GM20431 (cell line): ENCODE data around the gene PSMD4.
"Not testable (repeated sequence)": the region's sequence is repeated elsewhere in the genome, so short reads cannot be mapped to it uniquely, and the experiment has no call there.

Experiments
- in situ Hi-C: fragments of 300-500 bp; cut with MseI, MboI; formaldehyde crosslinking; loops from one replicate; pipeline ENCODE4 v1.15.0; 2020; ENCODE audit warnings: low sequenced_read_pairs; ENCODE audit not compliant: unreplicated experiment

Gene PSMD4

DNA sequence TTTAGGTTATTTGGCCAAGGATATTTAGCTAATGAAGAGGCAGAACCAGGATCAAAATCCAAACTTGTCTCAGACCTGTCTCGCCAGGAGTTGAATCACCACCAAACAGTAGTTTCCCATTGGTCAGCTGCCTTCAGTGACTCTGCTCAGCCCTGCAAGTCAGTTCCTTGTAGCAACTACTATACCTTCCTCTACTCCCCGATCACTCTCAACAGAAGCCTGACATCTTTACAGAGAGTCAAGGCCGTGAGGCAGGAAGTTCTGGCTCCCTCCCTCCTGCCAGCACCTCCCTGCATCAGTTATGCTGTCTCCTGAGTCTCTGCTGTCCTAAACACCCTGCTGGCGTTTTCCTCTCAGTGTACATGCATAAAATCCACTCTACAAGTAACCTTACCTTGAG is 13.2 kb downstream of the PSMD4 start:
- in situ Hi-C loops: no loop called here

- in situ Hi-C loops: no loop called here
These were observed 19.5 kb downstream of the PSMD4 start for GRCh38 chr1:151273924-151274466.

DNA sequence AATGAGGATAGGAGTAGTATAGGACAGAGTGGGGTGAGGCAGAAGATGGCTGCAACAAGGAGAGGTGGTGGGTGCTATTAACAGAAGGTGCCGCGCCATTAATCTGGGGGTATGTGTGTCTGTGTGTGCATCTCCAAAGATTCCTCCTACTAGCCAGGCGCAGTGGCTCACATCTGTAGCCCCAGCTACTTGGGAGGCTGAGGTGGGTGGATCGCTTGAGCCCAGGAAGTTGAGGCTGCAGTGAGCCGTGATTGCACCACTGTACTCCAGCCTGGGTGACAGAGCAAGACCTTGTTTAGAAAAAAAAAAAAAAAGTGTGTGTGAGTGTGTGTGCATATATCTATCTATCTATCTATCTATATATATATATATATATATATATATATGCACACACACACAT is 20.8 kb downstream of the PSMD4 start:
- in situ Hi-C loops: not testable (repeated sequence)

DNA sequence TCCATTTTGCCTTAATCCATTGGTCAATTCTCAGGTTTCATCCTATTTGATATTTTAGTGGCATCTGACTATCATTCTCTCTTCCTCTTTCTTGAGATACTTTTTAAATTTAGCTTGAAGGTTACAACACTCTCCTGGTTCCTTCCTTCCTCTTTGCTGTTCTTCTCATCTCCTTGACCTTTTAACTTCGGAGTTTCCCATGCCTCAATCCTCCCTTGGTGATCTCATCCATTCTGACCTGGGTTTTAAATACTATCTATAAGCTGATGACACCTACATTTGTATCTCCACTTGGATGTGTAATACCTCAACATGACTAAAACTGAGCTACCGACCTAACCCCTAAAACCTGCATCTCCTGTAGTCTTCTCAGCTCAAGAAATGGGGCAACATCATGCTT is 22.7 kb downstream of the PSMD4 start:
- in situ Hi-C loops: no loop called here

DNA sequence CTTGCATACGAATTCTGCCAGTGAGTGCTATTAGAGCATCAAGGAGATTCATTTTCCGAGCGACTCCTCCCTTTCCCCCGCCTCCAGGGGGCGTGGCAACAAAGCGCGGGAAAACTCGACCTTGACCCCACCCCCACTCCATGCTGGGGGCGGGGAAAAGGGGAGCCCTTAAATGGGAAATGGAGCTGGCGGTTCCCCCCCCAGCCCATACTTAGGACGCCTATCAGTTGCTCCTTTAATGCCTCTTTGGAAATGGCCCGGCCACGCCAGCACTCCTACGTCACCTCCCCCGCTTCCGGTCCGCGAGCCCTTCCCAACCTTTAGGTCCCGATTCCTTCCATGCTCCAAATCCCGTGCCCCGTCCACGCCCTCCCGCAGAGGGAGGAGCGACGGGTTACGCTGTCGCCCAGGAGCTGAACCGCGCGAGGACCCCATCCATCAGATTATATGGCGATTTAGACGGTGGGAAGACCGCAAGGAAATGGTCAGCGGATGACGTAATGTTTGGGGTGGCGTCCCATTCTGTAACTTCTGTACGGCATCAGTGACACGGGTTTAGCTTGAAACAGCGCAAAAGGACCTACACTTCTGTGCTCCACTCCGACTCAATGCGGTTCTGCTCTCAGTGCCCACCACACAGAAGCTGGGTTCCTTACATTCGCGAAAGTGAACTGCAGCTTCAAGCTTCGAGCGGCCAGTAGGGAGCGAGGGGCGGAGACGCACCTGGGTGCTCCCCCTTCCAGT is 26.9 kb downstream of the PSMD4 start:
- in situ Hi-C loops: no loop called here

DNA sequence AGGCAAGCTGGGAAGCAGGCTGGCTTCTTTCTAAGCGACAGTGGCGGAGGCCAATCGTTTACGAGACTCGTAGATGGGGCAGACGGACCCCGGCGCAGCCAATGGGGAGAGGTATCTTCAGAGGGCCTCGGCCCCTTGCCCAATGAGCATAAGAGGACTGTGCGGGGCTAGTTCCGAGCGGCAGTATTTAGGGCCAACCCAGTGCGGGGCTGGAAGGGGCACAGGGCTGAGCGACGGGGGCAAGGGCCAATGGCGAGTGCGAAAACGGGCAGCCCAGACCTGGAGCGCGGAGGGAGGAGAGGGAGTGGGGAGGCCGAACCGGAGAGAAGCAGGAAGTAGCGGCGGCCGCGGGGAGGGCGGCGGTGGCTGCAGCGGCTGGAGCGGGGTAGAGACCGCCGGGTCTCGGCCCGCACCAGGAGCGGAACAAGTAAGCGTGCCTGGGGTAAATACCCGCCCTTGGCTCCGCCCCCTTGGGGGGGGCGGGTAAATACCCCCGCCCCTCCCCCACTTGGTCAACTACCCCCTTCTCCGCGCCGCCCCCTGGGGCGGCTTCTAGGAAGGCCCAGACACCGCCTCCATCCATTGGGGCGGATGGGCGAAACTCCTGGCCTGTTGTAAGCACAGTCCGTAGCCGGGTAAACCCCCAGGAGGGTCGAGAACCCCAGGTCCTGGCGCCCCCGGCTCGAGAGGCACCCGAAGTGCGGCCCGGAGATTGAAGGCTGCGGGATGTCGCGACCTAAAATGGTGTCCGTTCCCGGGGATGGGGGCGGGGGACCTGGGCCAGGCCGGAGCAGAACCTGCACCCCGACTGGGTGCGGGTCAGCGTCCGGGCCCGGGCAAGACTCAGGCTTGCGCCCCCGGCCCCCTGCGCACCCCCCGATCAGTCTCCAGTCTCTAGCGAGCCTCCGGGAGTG is 27.7 kb downstream of the PSMD4 start, which contains the start of gene ZNF687:
ZNF687 (plus strand) TSS at position 331 of the 914 bp plus-strand sequence. CDS start 3,993 bp downstream, outside the sequence.
- in situ Hi-C loops: no loop called here

DNA sequence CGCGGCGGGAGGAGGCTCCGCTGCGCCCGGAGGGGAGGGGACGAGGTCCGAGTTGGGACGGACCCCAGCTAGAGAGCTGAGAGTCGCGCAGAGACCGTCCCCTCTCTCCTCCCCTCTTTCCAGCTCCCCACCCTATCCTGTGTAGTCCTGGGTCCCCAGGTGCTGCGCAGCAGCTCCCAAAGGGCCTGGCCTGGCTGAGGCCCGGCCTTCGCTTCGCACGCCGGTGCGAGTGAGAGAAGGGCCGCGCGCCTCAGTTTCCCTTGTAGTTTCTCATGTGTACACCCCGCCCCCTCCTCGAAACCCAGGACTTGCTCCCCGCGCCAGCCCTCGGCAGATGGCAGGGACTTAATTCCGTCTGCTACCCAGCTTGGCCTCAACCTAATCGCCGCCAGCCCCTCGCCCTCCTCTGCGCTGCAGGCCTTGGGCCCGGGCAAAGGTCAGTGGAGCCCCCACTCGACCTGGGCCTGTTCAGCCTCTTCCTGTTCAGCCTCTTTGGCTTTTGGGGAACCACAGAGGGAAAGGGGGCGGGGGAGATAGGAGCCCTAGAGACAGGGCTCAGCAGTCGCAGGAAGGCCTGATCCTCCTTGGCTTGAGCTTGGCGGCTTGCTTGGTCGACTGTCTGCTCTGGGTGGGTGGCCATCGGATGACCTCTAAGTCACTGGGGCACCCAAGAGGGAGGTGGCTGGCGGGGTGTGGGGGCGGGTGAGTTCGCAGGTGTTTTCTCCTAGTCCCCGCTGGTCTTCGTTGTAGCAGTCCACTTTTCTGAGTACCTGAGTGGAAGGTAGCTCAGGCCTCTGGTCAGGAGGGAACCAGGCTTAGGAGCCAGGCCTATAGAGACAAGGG is 28.6 kb downstream of the PSMD4 start:
- in situ Hi-C loops: no loop called here

- in situ Hi-C loops: no loop called here
These were observed 29.6 kb downstream of the PSMD4 start for GRCh38 chr1:151284013-151284577.

DNA sequence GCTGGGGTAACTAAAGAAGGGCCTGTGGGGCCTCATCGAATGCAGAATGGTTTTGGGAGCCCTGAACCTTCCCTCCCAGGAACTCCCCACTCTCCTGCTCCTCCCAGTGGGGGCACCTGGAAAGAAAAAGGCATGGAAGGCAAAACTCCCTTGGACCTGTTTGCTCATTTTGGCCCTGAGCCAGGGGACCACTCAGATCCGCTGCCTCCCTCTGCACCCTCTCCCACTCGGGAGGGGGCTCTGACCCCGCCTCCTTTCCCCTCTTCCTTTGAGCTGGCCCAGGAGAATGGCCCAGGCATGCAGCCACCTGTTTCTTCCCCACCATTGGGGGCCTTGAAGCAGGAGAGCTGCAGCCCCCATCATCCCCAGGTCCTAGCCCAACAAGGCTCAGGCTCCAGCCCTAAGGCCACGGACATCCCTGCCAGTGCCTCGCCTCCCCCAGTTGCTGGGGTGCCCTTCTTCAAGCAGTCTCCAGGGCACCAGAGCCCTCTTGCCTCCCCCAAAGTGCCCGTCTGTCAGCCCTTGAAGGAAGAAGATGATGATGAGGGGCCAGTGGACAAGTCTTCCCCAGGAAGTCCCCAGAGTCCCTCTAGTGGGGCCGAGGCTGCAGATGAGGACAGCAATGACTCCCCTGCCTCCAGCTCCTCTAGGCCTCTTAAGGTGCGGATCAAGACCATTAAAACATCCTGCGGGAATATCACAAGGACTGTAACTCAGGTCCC is 32.2 kb downstream of the PSMD4 start:
- in situ Hi-C loops: no loop called here

GRCh38 chr1:151287341-151287699 is 32.8 kb downstream of the PSMD4 start:
- in situ Hi-C loops: no loop called here

- in situ Hi-C loops: no loop called here
These were observed 33.4 kb downstream of the PSMD4 start for GRCh38 chr1:151287767-151288500.

DNA sequence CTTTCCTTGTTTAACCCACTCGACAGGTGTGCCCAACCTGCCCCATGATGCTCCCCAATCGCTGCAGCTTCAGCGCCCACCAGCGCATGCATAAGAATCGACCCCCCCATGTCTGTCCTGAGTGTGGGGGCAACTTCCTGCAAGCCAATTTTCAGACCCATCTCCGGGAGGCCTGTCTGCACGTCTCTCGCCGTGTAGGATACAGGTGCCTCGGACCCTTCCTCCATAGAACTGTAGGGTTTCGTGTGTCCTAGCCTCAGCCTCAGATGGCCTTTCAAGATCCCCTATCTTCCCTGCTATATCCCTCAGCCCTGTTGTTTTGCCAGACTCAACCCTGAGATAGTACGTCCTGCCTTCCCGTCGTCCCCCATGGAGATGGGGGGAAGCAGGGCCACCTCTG is 34.0 kb downstream of the PSMD4 start:
- in situ Hi-C loops: no loop called here

- in situ Hi-C loops: no loop called here
These were observed 34.8 kb downstream of the PSMD4 start for GRCh38 chr1:151289080-151289935.

GRCh38 chr1:151289991-151290708 is 35.6 kb downstream of the PSMD4 start:
- in situ Hi-C loops: no loop called here

DNA sequence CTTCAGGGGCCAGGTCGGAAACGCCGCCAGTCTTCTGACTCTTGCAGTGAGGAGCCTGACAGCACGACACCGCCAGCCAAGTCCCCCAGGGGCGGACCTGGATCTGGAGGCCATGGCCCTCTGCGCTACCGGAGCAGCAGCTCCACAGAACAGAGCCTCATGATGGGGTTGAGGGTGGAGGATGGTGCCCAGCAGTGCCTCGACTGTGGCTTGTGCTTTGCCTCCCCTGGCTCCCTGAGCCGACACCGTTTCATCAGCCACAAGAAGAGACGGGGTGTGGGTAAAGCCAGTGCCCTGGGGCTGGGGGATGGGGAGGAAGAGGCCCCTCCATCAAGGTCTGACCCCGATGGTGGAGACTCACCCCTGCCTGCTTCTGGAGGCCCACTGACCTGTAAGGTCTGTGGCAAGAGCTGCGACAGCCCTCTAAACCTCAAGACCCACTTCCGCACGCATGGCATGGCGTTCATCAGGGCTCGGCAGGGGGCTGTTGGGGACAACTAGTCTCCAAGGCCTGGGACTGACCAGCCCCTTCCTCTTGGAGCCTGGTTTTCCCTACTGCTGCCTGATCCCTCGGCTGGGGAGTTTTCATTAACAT is 36.3 kb downstream of the PSMD4 start:
- in situ Hi-C loops: no loop called here

DNA sequence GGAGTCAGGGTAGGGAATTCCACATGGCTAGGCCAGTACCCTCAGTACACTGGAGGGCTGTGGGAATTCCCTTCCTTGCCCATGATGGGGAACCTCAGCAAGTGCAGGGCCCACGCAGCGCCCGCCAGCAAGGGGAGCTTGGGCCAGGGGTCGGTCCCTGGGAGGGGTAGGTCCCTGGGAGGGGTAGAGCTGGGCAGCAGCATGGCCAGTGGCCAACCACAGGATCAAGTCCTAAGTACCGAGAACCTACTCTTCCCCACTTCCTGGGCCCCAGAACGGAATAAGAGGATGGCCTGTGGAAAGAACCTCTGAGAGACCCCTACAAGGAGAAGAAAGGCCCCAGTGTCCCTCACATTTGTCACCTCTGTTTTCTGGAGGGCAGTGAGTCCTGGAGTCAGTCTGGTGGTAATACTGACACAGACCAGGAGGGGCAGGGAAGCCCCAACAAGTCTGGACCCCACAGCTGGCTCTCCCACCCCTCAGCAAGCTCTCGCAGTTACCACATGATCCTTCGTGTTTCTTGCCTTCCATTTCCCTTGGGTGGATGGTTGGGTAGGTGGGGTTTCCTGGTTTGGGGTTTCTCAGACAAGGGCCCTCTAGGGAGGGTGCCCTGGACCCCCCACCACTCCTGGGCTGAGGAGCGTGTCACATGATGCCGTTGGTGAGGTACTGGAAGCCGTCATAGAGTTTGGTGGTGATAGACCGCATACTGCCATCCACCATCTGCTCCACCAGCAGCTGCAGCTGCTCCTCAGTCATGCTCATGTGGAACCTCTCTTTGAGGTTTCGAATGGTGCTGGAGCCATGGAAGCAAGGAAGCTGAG is 37.9 kb downstream of the PSMD4 start:
- in situ Hi-C loops: no loop called here
